ENCODE measurements around the gene CTNND2.

CTNND2 gene

GRCh38 chr5:11904265-11904906 is at the start of gene CTNND2:
Gene CTNND2 (minus strand): TSS chr5:11904446. CDS start chr5:11903853, 593 bp downstream.
- FAIRE-seq = no peak

GRCh38 chr5:11946317-11946716 is 42.1 kb upstream of the CTNND2 start:
- FAIRE-seq = no peak

- FAIRE-seq = no peak
Observed at GRCh38 chr5:11941566-11941965, 37.3 kb upstream of the CTNND2 start.

GRCh38 chr5:11931638-11932037 is 27.4 kb upstream of the CTNND2 start:
- FAIRE-seq = no peak

GRCh38 chr5:11928909-11929308 is 24.7 kb upstream of the CTNND2 start:
- no peak for FAIRE-seq

- no peak for FAIRE-seq
Observed at GRCh38 chr5:11925701-11926100, 21.5 kb upstream of the CTNND2 start.

- FAIRE-seq = no peak
Observed at GRCh38 chr5:11922394-11922793, 18.1 kb upstream of the CTNND2 start.

- FAIRE-seq = no peak
Observed at GRCh38 chr5:11918463-11919045, 14.3 kb upstream of the CTNND2 start.

GRCh38 chr5:11909471-11909870 is 5.2 kb upstream of the CTNND2 start:
- FAIRE-seq = no peak

GRCh38 chr5:11906497-11906896 is 2.3 kb upstream of the CTNND2 start:
- FAIRE-seq = no peak

- no peak for FAIRE-seq
Observed at GRCh38 chr5:11905206-11905605, 960 bp upstream of the CTNND2 start.

- no peak for FAIRE-seq
Observed at GRCh38 chr5:11903614-11904264, 507 bp downstream of the CTNND2 start.

- FAIRE-seq = no peak
Observed at GRCh38 chr5:11903121-11903613, 1.1 kb downstream of the CTNND2 start.

GRCh38 chr5:11902201-11902619 is 2.0 kb downstream of the CTNND2 start:
- FAIRE-seq = no peak

- FAIRE-seq = no peak
Observed at GRCh38 chr5:11898787-11899186, 5.5 kb downstream of the CTNND2 start.

- FAIRE-seq = no peak
Observed at GRCh38 chr5:11897781-11898180, 6.5 kb downstream of the CTNND2 start.

- FAIRE-seq = no peak
Observed at GRCh38 chr5:11894992-11895391, 9.3 kb downstream of the CTNND2 start.

- no peak for FAIRE-seq
Observed at GRCh38 chr5:11892832-11893231, 11.4 kb downstream of the CTNND2 start.

GRCh38 chr5:11890777-11891176 is 13.5 kb downstream of the CTNND2 start:
- FAIRE-seq = no peak

- no peak for FAIRE-seq
Observed at GRCh38 chr5:11888221-11888620, 16.0 kb downstream of the CTNND2 start.

- FAIRE-seq = no peak
Observed at GRCh38 chr5:11878814-11879213, 25.4 kb downstream of the CTNND2 start.

- FAIRE-seq = no peak
Observed at GRCh38 chr5:11873587-11873986, 30.7 kb downstream of the CTNND2 start.

- FAIRE-seq = no peak
Observed at GRCh38 chr5:11869203-11869602, 35.0 kb downstream of the CTNND2 start.

GRCh38 chr5:11863911-11864310 is 40.3 kb downstream of the CTNND2 start:
- FAIRE-seq = no peak

Measured in endometrium (tissue), 2 donors.